Activated CD4-positive, CD25-positive, alpha-beta regulatory T cell treated with anti-CD3 and anti-CD28 coated beads, Interleukin-2, amount 50 U/mL, for 16 hours (primary cell): ENCODE data around the gene HLA-DQB1.
"Not testable (repeated sequence)": the region's sequence is repeated elsewhere in the genome, so short reads cannot be mapped to it uniquely, and the experiment has no call there.

Experiments
- DNase-seq: peaks from one replicate; pipeline ENCODE4 v3.0.0-alpha.2; 2020; ENCODE audit warnings: low read depth, low spot score

The HLA-DQB1 gene

GRCh38 chr6:32662836-32663235 lies 3.6 kb downstream of the HLA-DQB1 start:
- no peak for DNase-seq

DNA sequence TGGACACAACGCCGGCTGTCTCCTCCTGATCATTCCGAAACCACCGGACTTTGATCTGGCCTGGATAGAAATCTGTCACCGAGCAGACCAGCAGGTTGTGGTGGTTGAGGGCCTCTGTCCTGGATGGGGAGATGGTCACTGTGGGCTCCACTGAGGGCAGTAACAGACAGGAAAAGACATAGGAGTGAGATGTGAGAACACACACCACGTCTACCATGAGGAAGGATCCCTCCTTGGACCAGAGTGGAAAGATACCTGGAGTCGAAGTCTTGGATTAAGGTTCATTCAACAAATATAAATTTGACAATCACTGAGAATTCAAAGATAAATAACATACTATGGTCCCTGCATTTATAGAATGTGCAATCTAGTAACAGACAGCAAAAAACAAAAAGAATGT lies 4.4 kb downstream of the HLA-DQB1 start:
- DNase-seq: no peak

GRCh38 chr6:32659856-32660595 lies 6.4 kb downstream of the HLA-DQB1 start:
- no peak for DNase-seq

DNA sequence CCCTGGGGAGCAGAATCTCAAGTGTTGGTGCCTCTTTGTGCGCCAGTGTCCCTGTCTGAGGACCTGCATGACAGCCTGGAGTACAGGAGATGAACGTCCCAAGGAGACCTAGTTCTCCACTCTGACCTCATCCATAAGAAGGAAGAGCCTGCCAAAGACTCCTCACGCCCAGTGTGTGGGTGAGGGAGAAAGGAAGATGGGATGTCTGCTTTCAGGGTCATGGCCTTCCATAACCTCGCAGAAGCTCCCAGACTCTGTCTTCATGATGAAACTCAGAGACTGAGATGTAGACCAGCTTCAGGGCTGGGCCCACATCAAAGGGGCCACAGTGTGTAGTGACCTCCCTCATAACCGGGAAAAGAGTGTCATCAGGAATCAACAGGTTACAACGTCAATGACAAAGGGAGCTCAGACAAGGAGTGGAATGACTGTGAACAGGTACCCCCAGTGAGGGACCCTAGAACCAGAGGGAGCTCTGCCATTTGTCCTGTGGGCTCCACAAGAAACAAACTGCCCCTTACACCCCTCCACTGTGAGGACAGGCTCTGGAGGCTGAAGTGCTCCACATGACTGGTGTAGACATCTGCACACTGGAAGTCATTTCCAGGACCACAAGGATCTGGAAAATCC lies 8.1 kb downstream of the HLA-DQB1 start:
- DNase-seq: no peak

GRCh38 chr6:32657819-32658218 lies 8.6 kb downstream of the HLA-DQB1 start:
- not testable (repeated sequence) for DNase-seq

DNA sequence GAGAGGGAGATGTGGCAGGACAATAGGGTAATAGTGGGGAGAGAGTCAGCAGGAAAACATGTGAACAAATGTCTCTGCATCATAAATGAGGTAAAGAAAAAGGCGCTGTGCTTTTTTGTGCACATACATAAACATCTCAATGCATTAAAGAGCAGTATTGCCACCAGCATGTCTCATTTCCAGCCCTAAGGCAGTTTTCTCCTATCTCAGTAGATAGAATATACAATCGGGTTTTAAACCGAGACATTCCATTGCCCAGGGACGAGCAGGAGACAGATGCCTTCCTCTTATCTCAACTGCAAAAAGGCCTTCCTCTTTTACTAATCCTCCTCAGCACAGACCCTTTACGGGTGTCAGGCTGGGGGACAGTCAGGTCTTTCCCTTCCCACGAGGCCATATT lies 9.1 kb downstream of the HLA-DQB1 start:
- DNase-seq: not testable (repeated sequence)

- no peak for DNase-seq
Observed at GRCh38 chr6:32655203-32655710, 11.2 kb downstream of the HLA-DQB1 start.

- DNase-seq: no peak
Observed at GRCh38 chr6:32645047-32645703, 21.3 kb downstream of the HLA-DQB1 start.

GRCh38 chr6:32643904-32644303 lies 22.6 kb downstream of the HLA-DQB1 start:
- DNase-seq: no peak

DNA sequence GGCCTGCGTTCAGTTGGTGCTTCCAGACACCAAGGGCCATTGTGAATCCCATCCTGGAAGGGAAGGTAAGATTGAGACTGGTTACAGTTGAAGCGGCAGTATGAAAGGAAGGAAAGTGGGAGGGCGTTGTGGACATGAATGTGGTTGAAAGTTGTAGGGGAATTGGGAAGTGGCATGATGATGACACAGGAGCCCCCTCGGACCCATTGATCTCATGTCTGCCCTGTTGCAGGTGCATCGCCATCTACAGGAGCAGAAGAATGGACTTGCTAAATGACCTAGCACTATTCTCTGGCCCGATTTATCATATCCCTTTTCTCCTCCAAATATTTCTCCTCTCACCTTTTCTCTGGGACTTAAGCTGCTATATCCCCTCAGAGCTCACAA lies 23.7 kb downstream of the HLA-DQB1 start:
- DNase-seq: no peak

DNA sequence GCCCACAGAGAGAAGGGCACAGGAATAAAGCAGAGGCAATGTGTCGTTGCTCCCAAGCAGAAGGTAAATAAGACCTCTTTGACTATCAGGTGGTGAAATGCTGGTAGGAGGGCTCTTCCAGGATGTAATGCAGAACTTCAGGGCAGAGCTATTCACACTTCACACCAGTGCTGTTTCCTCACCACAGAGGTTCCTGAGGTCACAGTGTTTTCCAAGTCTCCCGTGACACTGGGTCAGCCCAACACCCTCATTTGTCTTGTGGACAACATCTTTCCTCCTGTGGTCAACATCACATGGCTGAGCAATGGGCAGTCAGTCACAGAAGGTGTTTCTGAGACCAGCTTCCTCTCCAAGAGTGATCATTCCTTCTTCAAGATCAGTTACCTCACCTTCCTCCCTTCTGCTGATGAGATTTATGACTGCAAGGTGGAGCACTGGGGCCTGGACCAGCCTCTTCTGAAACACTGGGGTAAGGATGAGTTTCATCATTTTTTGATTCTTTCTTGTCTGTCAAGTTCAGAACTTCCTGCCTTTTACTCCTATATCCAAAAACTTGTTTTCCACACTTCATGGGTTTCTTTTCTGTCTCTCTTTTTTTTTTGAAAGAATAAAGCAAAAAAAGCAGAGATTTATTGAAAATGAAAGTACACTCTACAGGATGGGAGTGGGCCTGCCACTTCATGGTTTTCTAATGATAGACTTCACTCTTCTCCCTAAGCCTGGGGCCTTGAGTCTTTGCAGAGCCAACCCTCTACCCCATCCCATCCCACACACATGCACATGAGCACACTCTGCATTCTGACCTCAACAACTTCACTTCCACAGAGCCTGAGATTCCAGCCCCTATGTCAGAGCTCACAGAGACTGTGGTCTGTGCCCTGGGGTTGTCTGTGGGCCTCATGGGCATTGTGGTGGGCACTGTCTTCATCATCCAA lies 24.4 kb downstream of the HLA-DQB1 start:
- DNase-seq: not testable (repeated sequence)

GRCh38 chr6:32641122-32641521 lies 25.3 kb downstream of the HLA-DQB1 start:
- no peak for DNase-seq

- no peak for DNase-seq
Observed at GRCh38 chr6:32639440-32640394, 26.7 kb downstream of the HLA-DQB1 start.

DNA sequence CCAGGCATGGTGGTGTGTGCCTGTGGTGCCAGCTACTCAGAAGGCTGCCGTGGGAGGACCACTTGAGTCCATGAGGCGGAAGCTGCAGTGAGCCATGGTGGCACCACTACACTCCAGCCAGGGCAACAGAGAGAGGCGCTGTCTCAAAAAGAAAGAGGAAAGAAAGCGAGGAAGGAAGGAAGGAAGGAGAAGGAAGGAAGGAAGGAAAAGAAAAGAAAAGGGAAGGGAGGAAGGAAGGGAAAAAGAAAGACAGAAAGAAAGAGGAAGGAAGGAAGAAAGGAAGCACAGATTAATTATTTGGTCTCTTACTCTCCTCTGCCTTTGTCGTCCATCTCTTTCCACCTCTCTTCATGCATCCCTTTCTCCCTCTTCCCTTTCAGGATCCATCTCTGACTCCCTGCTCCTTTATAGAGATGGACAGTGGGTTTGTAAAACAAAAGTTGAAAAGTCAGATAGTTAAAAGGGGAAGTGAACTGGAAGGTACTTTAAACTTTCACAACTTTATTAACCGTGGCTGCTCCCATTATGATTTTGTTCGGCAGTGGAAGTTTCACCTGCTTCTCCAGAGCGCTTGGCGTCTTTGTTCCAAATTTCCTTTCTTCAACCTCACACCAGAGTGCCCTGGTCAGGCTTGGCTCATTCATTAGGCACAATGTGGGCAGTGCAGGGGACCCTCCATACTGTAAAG lies 27.8 kb downstream of the HLA-DQB1 start:
- DNase-seq: no peak

DNA sequence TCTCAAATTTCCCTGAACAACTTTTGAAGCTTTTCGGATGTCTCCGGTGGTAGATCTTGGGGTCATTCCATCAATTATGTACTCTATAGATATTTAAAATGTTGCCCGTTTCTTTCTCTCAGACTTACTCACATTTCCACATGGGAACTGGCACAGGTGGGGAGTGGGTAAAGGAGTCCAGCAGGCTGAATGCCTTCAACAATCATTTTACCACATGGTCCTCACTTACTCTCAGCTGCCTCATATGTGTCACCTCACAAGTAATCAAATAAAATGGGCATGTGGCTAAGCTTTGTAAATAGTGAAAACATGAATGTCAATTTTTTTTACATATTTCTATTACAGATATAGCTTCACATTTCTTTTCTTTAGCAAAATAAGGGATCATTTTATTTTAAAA lies 28.6 kb downstream of the HLA-DQB1 start:
- no peak for DNase-seq

DNA sequence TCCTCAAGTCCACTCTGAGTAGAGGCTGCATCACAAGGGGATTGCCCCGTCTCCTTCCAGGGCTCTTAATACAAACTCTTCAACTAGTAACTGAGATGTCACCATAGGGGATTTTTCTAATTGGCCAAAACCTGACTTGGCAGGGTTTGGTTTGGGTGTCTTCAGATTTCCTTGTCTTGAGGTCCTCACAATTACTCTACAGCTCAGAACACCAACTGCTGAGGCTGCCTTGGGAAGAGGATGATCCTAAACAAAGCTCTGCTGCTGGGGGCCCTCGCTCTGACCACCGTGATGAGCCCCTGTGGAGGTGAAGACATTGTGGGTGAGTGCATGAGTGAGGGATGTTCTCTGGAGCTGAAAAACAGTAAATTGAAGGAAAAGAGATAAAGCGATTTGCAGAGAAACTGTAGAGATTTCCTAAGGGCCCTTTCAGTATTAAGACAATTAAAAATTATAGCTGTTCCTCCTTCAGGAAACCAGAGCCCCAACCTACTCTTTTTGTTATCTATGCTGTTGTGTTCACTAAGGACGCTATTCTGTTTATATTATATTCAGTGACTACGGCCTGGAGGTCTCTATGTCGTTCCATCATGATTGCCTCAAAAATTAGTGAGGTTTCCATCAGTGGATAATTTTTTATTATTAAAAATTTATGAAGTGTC lies 29.1 kb downstream of the HLA-DQB1 start, which contains the start of gene HLA-DQA1:
Gene HLA-DQA1, plus strand, starts transcription at position 188 of the 662 bp plus-strand sequence. Its CDS starts 53 bp downstream, at position 241.
- DNase-seq: no peak

- no peak for DNase-seq
Observed at GRCh38 chr6:32635526-32636123, 30.8 kb downstream of the HLA-DQB1 start.

DNA sequence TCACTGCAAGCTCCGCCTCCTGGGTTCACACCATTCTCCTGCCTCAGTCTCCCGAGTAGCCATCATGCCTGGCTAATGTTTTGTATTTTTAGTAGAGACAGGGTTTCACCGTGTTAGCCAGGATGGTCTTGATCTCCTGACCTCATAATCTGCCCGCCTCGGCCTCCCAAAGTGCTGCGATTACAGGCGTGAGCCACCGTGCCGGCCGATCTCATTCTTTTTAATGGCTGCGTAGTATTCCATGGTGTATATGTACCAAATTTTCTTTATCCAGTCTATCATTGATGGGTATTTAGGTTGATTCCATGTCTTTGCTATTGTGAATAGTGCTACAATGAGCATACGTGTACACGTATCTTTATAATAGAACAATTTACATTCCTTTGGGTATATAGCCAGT lies 36.7 kb downstream of the HLA-DQB1 start:
- not testable (repeated sequence) for DNase-seq

- DNase-seq: no peak
Observed at GRCh38 chr6:32627831-32628230, 38.6 kb downstream of the HLA-DQB1 start.
